Activated T-cell treated with anti-CD3 and anti-CD28 coated beads, Interleukin-2, amount 50 U/mL, for 72 hours (primary cell): ENCODE results near the gene OMG. TPM values are rescaled to one million over a fixed set of nuclear protein-coding genes. Genes with fewer than 3 reads are reported as not detected.
"Not testable (repeated sequence)": the region's sequence is repeated elsewhere in the genome, so short reads cannot be mapped to it uniquely, and the experiment has no call there.

Source experiments
- ATAC-seq, 2 donors: fragments of 150-1000 bp; cut with Tn5 transposase; replicated peaks in 1 of 2; 2 replicates each; pipeline ENCODE4 v1.10.0; 2021; ENCODE audit warnings: moderate library complexity in 2 of 2, mild to moderate bottlenecking in 1 of 2
- DNase-seq, 2 donors: peaks; one replicate each; pipeline ENCODE4 v3.0.0; 2021 to 2022; ENCODE audit warnings: mixed read lengths in 1 of 2
- H3K27ac Mint-ChIP-seq: one replicate; pipeline ENCODE4 v1.8.0; 2022; ENCODE audit warnings: mild to moderate bottlenecking, moderate library complexity, mixed read lengths
- H3K27me3 Mint-ChIP-seq: one replicate; pipeline ENCODE4 v1.8.0; 2022; ENCODE audit warnings: low read depth, mixed read lengths
- H3K36me3 Mint-ChIP-seq, 2 donors: one replicate each; pipeline ENCODE4 v1.8.0; 2022; ENCODE audit warnings: mixed read lengths in 2 of 2, mild to moderate bottlenecking in 1 of 2; ENCODE audit not compliant: insufficient read depth in 2 of 2
- H3K4me1 Mint-ChIP-seq: one replicate; pipeline ENCODE4 v1.8.0; 2022; ENCODE audit warnings: low read depth, mixed read lengths
- H3K4me3 Mint-ChIP-seq, 2 donors: one replicate each; pipeline ENCODE4 v1.8.0; 2022; ENCODE audit warnings: mild to moderate bottlenecking in 2 of 2, mixed read lengths in 2 of 2, moderate library complexity in 2 of 2
- H3K9me3 Mint-ChIP-seq, 2 donors: one replicate each; pipeline ENCODE4 v1.8.0; 2022; ENCODE audit warnings: mixed read lengths in 2 of 2
- total RNA-seq, 2 donors: library from RNA; stranded (reverse); gene quantifications; one replicate each; pipeline ENCODE4 v1.2.3, GENCODE V29; 2022

OMG gene
- total RNA-seq, 2 donors from 2014 or later: 0.42 to 1.1 TPM

GRCh38 chr17:31295489-31295871 lies 1.6 kb downstream of the OMG start:
- Mint-ChIP-seq H3K9me3 (no peaks in the 10 kb centered on the region), H3K4me3 (no peak overlapping the region), H3K4me1 (peaks cover 20% of the 10 kb centered on the region), H3K36me3 (no peaks in the 10 kb centered on the region), H3K27ac (no peak overlapping the region), H3K27me3 (no peaks in the 10 kb centered on the region)
- DNase-seq (no peak), ATAC-seq (no peak)

- Mint-ChIP-seq H3K4me3 (no peak overlapping the region), H3K36me3 (no peaks in the 10 kb centered on the region), H3K27ac (no peak overlapping the region), H3K27me3 (no peaks in the 10 kb centered on the region), H3K4me1 (peaks cover 21% of the 10 kb centered on the region), H3K9me3 (no peaks in the 10 kb centered on the region)
- ATAC-seq: no peak
- no peak for DNase-seq
These were observed 2.1 kb downstream of the OMG start for GRCh38 chr17:31294820-31295488.

- Mint-ChIP-seq H3K27ac (no peak overlapping the region), H3K4me3 (no peak overlapping the region), H3K27me3 (no peaks in the 10 kb centered on the region), H3K9me3 (no peaks in the 10 kb centered on the region), H3K4me1 (peaks cover 19% of the 10 kb centered on the region), H3K36me3 (no peaks in the 10 kb centered on the region)
- ATAC-seq (no peak), DNase-seq (no peak)
These were observed 2.8 kb downstream of the OMG start for GRCh38 chr17:31294231-31294630.

GRCh38 chr17:31293581-31293980 lies 3.5 kb downstream of the OMG start:
- H3K36me3 Mint-ChIP-seq: no peaks in the 10 kb centered on the region
- no peak for DNase-seq
- ATAC-seq: no peak
- H3K27ac Mint-ChIP-seq: no peak overlapping the region
- no peaks in the 10 kb centered on the region for H3K27me3 Mint-ChIP-seq
- no peak overlapping the region for H3K4me3 Mint-ChIP-seq
- H3K9me3 Mint-ChIP-seq: no peaks in the 10 kb centered on the region
- H3K4me1 Mint-ChIP-seq: peaks cover 24% of the 10 kb centered on the region

- no peak overlapping the region for H3K4me3 Mint-ChIP-seq
- no peak overlapping the region for H3K27ac Mint-ChIP-seq
- H3K27me3 Mint-ChIP-seq: no peaks in the 10 kb centered on the region
- DNase-seq (no peak), ATAC-seq (no peak)
- H3K36me3 Mint-ChIP-seq: peaks cover 2 to 4% of the 10 kb centered on the region in 2 donors
- no peaks in the 10 kb centered on the region for H3K9me3 Mint-ChIP-seq
- peaks cover 33% of the 10 kb centered on the region for H3K4me1 Mint-ChIP-seq
These were observed 5.2 kb downstream of the OMG start for GRCh38 chr17:31291820-31292219.

DNA sequence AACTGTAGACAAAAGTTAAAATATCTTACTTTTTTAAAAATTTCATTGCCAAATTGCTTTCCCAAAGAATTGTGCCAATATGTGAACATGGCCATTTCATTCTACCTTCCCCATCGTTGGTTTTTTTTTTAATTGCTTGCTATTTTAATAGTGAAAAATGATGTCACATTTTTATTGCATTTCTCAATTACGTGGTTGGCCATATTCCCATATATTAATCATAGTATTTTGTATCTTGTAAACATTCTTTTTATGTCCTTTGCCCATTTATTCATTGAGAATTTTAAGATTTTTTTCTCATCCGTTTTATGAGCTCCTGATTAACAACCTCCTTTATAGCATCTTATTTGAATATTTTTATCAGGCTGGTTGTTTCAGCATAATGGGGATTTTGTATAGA lies 7.2 kb downstream of the OMG start:
- no peak for DNase-seq
- Mint-ChIP-seq H3K4me1 (peaks cover 26% of the 10 kb centered on the region), H3K9me3 (no peaks in the 10 kb centered on the region), H3K27me3 (no peaks in the 10 kb centered on the region), H3K27ac (no peak overlapping the region), H3K4me3 (no peak overlapping the region), H3K36me3 (peaks cover 2 to 4% of the 10 kb centered on the region in 2 donors)
- ATAC-seq: no peak

DNA sequence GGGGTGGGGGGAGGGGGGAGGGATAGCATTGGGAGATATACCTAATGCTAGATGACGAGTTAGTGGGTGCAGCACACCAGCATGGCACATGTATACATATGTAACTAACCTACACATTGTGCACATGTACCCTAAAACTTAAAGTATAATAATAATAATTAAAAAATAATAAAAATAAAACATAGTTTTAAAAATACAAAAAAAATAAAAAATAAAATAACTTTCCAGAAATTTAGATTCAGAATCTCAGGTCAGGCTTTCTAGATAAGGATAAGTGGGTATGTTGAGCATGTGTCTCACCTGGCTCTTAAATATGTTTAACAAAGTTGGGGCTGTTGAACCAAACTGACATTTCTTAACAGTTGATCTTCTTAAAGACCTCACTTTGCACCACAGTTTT lies 9.1 kb downstream of the OMG start:
- H3K4me1 Mint-ChIP-seq: peaks cover 26% of the 10 kb centered on the region
- H3K9me3 Mint-ChIP-seq, ATAC-seq, H3K27me3 Mint-ChIP-seq, H3K4me3 Mint-ChIP-seq, H3K36me3 Mint-ChIP-seq, H3K27ac Mint-ChIP-seq, DNase-seq: not testable (repeated sequence)

DNA sequence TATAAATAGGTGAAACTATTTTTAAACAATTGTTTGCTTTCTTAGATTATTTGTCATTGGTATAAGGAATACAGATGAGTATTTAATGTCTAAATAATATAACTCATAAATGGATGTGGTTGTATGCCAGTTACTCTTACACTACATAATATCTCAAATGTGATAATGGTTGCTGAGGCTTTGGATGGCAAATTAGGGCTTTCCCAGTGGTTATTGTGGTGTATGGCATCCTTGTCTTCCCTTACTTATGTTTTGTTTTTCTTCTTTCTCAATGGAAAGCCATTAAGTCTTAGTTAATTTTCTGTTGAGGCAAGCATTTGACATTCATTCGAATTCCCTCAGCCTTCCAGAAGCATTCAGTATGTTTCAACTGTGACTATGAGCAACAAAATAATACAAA lies 10.5 kb downstream of the OMG start:
- no peak overlapping the region for H3K27ac Mint-ChIP-seq
- H3K9me3 Mint-ChIP-seq: no peaks in the 10 kb centered on the region
- no peak overlapping the region for H3K4me3 Mint-ChIP-seq
- peaks cover 26% of the 10 kb centered on the region for H3K4me1 Mint-ChIP-seq
- H3K27me3 Mint-ChIP-seq: no peaks in the 10 kb centered on the region
- peaks cover 2 to 5% of the 10 kb centered on the region in 2 donors for H3K36me3 Mint-ChIP-seq
- no peak for ATAC-seq
- no peak for DNase-seq

GRCh38 chr17:31283841-31284240 lies 13.2 kb downstream of the OMG start:
- ATAC-seq: no peak
- no peak overlapping the region for H3K27ac Mint-ChIP-seq
- no peak for DNase-seq
- peaks cover 13% of the 10 kb centered on the region for H3K4me1 Mint-ChIP-seq
- H3K4me3 Mint-ChIP-seq: no peak overlapping the region
- H3K27me3 Mint-ChIP-seq: no peaks in the 10 kb centered on the region
- H3K9me3 Mint-ChIP-seq: no peaks in the 10 kb centered on the region
- H3K36me3 Mint-ChIP-seq: peaks cover 2 to 5% of the 10 kb centered on the region in 2 donors

DNA sequence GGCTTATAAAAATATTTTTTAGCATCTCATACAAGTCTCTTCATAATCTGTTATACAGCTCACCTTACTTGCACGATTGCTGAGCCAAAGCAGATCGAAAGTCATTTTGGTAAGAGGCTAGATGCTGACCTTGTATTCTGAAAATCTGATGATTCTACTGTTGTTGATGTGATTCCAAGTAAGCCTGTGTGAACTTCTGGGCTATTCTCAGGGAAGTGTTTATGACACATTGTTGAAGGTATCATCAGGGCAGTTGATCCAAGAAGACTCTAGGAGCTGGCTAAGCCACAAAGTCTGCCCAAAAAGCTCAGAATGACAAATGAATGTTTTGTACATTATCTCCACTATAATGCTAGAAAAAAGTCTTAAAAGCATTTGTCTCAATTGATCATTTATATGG lies 16.0 kb downstream of the OMG start:
- peaks cover 0 to 1% of the 10 kb centered on the region in 2 donors for H3K36me3 Mint-ChIP-seq
- H3K27ac Mint-ChIP-seq: no peak overlapping the region
- H3K27me3 Mint-ChIP-seq: no peaks in the 10 kb centered on the region
- no peak overlapping the region for H3K4me3 Mint-ChIP-seq
- no peaks in the 10 kb centered on the region for H3K9me3 Mint-ChIP-seq
- no peak for DNase-seq
- no peak for ATAC-seq
- H3K4me1 Mint-ChIP-seq: no peaks in the 10 kb centered on the region

DNA sequence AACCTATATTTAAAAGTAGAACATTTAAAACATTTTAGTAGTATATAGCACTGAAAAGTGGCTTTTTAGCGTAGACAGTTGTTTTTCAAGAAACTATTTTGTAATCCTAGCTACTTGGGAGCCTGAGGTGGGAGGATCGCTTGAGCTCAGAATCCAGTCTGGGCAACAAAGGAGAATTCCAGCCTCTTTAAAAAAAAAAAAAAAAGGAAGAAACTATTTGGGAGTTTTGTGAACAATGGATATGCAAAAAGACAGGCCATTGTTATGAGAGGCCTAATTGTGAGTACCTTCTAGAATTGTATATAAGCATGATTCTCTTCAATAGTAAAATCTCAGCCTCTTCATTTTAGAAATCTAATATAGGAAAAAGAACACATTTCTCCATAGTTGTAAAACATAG lies 17.6 kb downstream of the OMG start:
- ATAC-seq (no peak), DNase-seq (no peak)
- Mint-ChIP-seq H3K36me3 (peaks cover 0 to 3% of the 10 kb centered on the region in 2 donors), H3K4me1 (no peaks in the 10 kb centered on the region), H3K9me3 (no peaks in the 10 kb centered on the region), H3K4me3 (no peak overlapping the region), H3K27ac (no peak overlapping the region), H3K27me3 (no peaks in the 10 kb centered on the region)

- no peak for ATAC-seq
- peak overlapping the region; percentile 47 for H3K27ac Mint-ChIP-seq
- peaks cover 0 to 3% of the 10 kb centered on the region in 2 donors for H3K36me3 Mint-ChIP-seq
These were observed 21.9 kb downstream of the OMG start for GRCh38 chr17:31275116-31275515.

GRCh38 chr17:31274252-31274651 lies 22.8 kb downstream of the OMG start:
- DNase-seq (no peak), ATAC-seq (no peak)
- H3K4me3 Mint-ChIP-seq: no peak overlapping the region
- no peaks in the 10 kb centered on the region for H3K4me1 Mint-ChIP-seq
- no peaks in the 10 kb centered on the region for H3K27me3 Mint-ChIP-seq
- peaks cover 0 to 3% of the 10 kb centered on the region in 2 donors for H3K36me3 Mint-ChIP-seq
- no peaks in the 10 kb centered on the region for H3K9me3 Mint-ChIP-seq
- H3K27ac Mint-ChIP-seq: no peak overlapping the region

More at GRCh38 chr17:31275116-31275515, 21.9 kb downstream of the OMG start:
- no peak for DNase-seq
- no peaks in the 10 kb centered on the region for H3K9me3 Mint-ChIP-seq
- no peaks in the 10 kb centered on the region for H3K27me3 Mint-ChIP-seq
- H3K4me1 Mint-ChIP-seq: no peaks in the 10 kb centered on the region
- H3K4me3 Mint-ChIP-seq: no peak overlapping the region

- no peak for ATAC-seq
- no peak for DNase-seq
- H3K4me1 Mint-ChIP-seq: no peaks in the 10 kb centered on the region
- H3K9me3 Mint-ChIP-seq: no peaks in the 10 kb centered on the region
- H3K27ac Mint-ChIP-seq: no peak overlapping the region
- H3K36me3 Mint-ChIP-seq: peaks cover 3% of the 10 kb centered on the region in 2 donors
- H3K27me3 Mint-ChIP-seq: no peaks in the 10 kb centered on the region
- H3K4me3 Mint-ChIP-seq: no peak overlapping the region
These were observed 23.5 kb downstream of the OMG start for GRCh38 chr17:31273516-31273915.
